Measurements from ENCODE around the gene OR56A5.
"Not testable (repeated sequence)": the region's sequence is repeated elsewhere in the genome, so short reads cannot be mapped to it uniquely, and the experiment has no call there.

The OR56A5 gene

GRCh38 chr11:5968394-5968793, at the start of gene OR56A5:
TSS of gene OR56A5 (minus strand) at chr11:5968494. CDS start at chr11:5968494, 0 bp downstream.
- DNase-seq = no peak

GRCh38 chr11:6013042-6013441, 44.7 kb upstream of the OR56A5 start:
- DNase-seq = no peak

GRCh38 chr11:6012035-6012668, 43.9 kb upstream of the OR56A5 start:
- peak; percentile 13 for DNase-seq

GRCh38 chr11:6006846-6007245, 38.6 kb upstream of the OR56A5 start, which contains the start of gene OR56A4:
TSS of gene OR56A4 (minus strand) at chr11:6006946. CDS start at chr11:6002992, 3,954 bp downstream.
- DNase-seq = no peak

GRCh38 chr11:6006395-6006794, 38.1 kb upstream of the OR56A5 start:
- no peak for DNase-seq

GRCh38 chr11:6002202-6002699, 34.0 kb upstream of the OR56A5 start:
- DNase-seq = no peak

GRCh38 chr11:5994791-5995190, 26.5 kb upstream of the OR56A5 start:
- DNase-seq = no peak

- peak; percentile 32 for DNase-seq
These were observed 24.4 kb upstream of the OR56A5 start for GRCh38 chr11:5992604-5993251.

GRCh38 chr11:5992150-5992549, 23.9 kb upstream of the OR56A5 start:
- DNase-seq = no peak

GRCh38 chr11:5989203-5989602, 20.9 kb upstream of the OR56A5 start:
- no peak for DNase-seq

- DNase-seq = no peak
These were observed 18.6 kb upstream of the OR56A5 start, which contains the start of gene OR52L1 for GRCh38 chr11:5986885-5987284. TSS of gene OR52L1 (minus strand) at chr11:5986985. CDS start at chr11:5986930, 55 bp downstream.

- no peak for DNase-seq
These were observed 15.1 kb upstream of the OR56A5 start for GRCh38 chr11:5983443-5983842.

- peak; percentile 3 for DNase-seq
These were observed 5.2 kb upstream of the OR56A5 start for GRCh38 chr11:5973530-5973929.

- DNase-seq = no peak
These were observed 586 bp downstream of the OR56A5 start for GRCh38 chr11:5967708-5968107.

GRCh38 chr11:5966958-5967357, 1.3 kb downstream of the OR56A5 start:
- no peak for DNase-seq

- not testable (repeated sequence) for DNase-seq
These were observed 7.5 kb downstream of the OR56A5 start for GRCh38 chr11:5960704-5961320.

GRCh38 chr11:5955586-5955985, 12.7 kb downstream of the OR56A5 start:
- no peak for DNase-seq

GRCh38 chr11:5941951-5942350, 26.3 kb downstream of the OR56A5 start, which contains the start of gene OR56A3:
TSS of gene OR56A3 (plus strand) at chr11:5942251. CDS start at chr11:5947347, 5,096 bp downstream.
- DNase-seq = no peak

GRCh38 chr11:5940748-5941147, 27.5 kb downstream of the OR56A5 start:
- DNase-seq = no peak

- no peak for DNase-seq
These were observed 29.7 kb downstream of the OR56A5 start for GRCh38 chr11:5938603-5938965.

GRCh38 chr11:5937868-5938602, 30.3 kb downstream of the OR56A5 start:
- no peak for DNase-seq

GRCh38 chr11:5933116-5933515, 35.2 kb downstream of the OR56A5 start:
- no peak for DNase-seq

- DNase-seq = no peak
These were observed 35.6 kb downstream of the OR56A5 start for GRCh38 chr11:5932671-5933070.

All from hematopoietic multipotent progenitor cell treated with erythropoietin and hydrocortisone succinate and interleukin-3 and kit ligand, for 4 days (in vitro differentiated cells).